Measurements from ENCODE around the gene VSIG2.

- no peak for TF ChIP-seq CTCF (IDR thresholded peaks at IDR 0.05)
- no peak for TF ChIP-seq POLR2A (IDR thresholded peaks at IDR 0.05)
Measured at GRCh38 chr11:124757320-124757719, 5.3 kb upstream of the VSIG2 start.
